Activated naive CD4-positive, alpha-beta T cell treated with anti-CD3 and anti-CD28 coated beads, Interleukin-2, amount 50 U/mL, for 24 hours (primary cell): ENCODE data around the gene NAPB.

Experiments
- H3K27ac Mint-ChIP-seq: one replicate; pipeline ENCODE4 v1.8.0; 2021; ENCODE audit warnings: mild to moderate bottlenecking, mixed read lengths
- H3K27me3 Mint-ChIP-seq: one replicate; pipeline ENCODE4 v1.8.0; 2021; ENCODE audit warnings: mixed read lengths
- H3K36me3 Mint-ChIP-seq: one replicate; pipeline ENCODE4 v1.8.0; 2021; ENCODE audit warnings: mixed read lengths
- H3K4me1 Mint-ChIP-seq: one replicate; pipeline ENCODE4 v1.8.0; 2021; ENCODE audit warnings: mixed read lengths
- H3K4me3 Mint-ChIP-seq: one replicate; pipeline ENCODE4 v1.8.0; 2021; ENCODE audit warnings: mild to moderate bottlenecking, mixed read lengths
- H3K9me3 Mint-ChIP-seq: one replicate; pipeline ENCODE4 v1.8.0; 2021; ENCODE audit warnings: mixed read lengths

The NAPB gene

GRCh38 chr20:23334111-23334510, 87.2 kb downstream of the NAPB start:
- no peak overlapping the region for H3K27ac Mint-ChIP-seq

DNA sequence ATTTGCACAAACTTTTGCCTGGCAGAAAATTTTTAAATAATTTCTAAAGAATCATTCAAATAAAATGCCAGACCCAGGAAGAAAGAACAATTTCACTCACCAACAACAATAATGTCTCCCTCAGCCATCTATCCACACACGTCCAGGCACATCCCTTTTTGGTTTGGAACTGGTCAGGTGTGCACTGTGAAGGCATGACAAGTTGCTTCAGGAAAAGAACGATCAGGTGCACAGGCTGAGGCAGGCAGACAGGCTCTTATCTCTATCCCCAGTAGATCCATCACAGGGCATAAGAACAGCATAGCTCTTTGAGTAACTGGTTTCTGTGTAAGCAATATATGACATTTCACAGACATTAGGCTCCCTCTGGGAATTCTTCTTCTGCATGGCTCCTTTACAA, 88.8 kb downstream of the NAPB start:
- Mint-ChIP-seq H3K4me3 (no peak overlapping the region), H3K9me3 (no peaks in the 10 kb centered on the region), H3K4me1 (no peaks in the 10 kb centered on the region), H3K27ac (no peak overlapping the region), H3K27me3 (peaks cover 2% of the 10 kb centered on the region), H3K36me3 (no peaks in the 10 kb centered on the region)

More at GRCh38 chr20:23334111-23334510, 87.2 kb downstream of the NAPB start:
- no peaks in the 10 kb centered on the region for H3K9me3 Mint-ChIP-seq
- H3K27me3 Mint-ChIP-seq: peaks cover 2% of the 10 kb centered on the region
- H3K36me3 Mint-ChIP-seq: no peaks in the 10 kb centered on the region
- H3K4me3 Mint-ChIP-seq: no peak overlapping the region
- no peaks in the 10 kb centered on the region for H3K4me1 Mint-ChIP-seq

DNA sequence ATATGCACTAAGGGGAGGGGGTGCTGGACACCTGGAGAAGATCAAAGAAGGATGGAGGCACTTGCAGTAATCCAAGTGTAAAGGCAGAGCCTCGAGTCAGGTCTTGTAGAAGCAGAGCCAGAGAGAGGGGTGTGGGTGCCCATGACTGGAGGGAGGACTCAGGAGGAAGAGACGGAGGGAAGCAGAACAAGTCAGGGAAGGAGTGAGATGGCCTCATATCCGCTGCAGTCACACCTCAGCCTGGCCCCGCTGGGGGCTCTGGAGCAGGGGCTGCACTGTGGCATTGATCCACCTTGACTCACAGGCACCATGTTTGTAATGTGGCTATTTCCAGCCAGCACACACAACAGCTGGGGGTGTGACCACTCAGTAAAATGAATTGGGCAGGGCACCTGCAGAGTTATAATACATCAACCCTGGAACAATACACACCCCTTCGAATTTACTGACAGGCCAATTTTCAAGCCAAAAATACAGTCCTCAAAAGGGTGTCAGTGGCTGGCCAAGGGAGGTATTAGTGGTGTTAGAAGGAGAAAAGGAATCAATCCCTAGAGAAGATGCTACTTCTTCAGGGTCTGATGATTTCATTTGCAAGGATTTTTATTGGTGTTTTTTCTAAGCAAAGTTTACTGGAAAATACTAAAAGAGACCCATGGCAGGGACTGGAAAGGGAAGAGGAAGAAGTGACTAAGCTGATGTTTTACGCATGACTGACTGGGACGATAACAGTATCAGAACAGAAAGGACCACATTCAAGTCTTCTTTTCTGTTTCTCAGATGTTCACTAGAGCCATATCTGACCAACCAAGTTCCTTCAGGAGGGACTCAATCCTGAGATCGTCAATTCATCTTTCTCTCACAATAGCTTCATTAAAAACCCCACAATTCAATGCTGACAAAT, 89.6 kb downstream of the NAPB start:
- H3K4me1 Mint-ChIP-seq: no peaks in the 10 kb centered on the region
- no peak overlapping the region for H3K27ac Mint-ChIP-seq
- no peaks in the 10 kb centered on the region for H3K36me3 Mint-ChIP-seq
- no peaks in the 10 kb centered on the region for H3K9me3 Mint-ChIP-seq
- H3K27me3 Mint-ChIP-seq: peaks cover 2% of the 10 kb centered on the region
- H3K4me3 Mint-ChIP-seq: no peak overlapping the region

GRCh38 chr20:23327617-23328333, 93.5 kb downstream of the NAPB start:
- no peak overlapping the region for H3K27ac Mint-ChIP-seq
- H3K27me3 Mint-ChIP-seq: peaks cover 3% of the 10 kb centered on the region
- H3K36me3 Mint-ChIP-seq: no peaks in the 10 kb centered on the region
- no peaks in the 10 kb centered on the region for H3K9me3 Mint-ChIP-seq
- H3K4me3 Mint-ChIP-seq: no peak overlapping the region
- no peaks in the 10 kb centered on the region for H3K4me1 Mint-ChIP-seq

- Mint-ChIP-seq H3K9me3 (no peaks in the 10 kb centered on the region), H3K27ac (no peak overlapping the region), H3K4me3 (no peak overlapping the region), H3K27me3 (peaks cover 3% of the 10 kb centered on the region), H3K36me3 (no peaks in the 10 kb centered on the region), H3K4me1 (no peaks in the 10 kb centered on the region)
Observed at GRCh38 chr20:23326774-23327173, 94.5 kb downstream of the NAPB start.

- Mint-ChIP-seq H3K4me1 (no peaks in the 10 kb centered on the region), H3K27ac (no peak overlapping the region), H3K9me3 (no peaks in the 10 kb centered on the region), H3K4me3 (no peak overlapping the region), H3K36me3 (no peaks in the 10 kb centered on the region), H3K27me3 (peaks cover 4% of the 10 kb centered on the region)
Observed at GRCh38 chr20:23325107-23325506, 96.2 kb downstream of the NAPB start.
